ENCODE measurements around the gene C15orf39. TPM values are rescaled to one million over a fixed set of nuclear protein-coding genes. Genes with fewer than 3 reads are reported as not detected.

The C15orf39 gene
- total RNA-seq, 2 donors from 2014 or later = 22.3 to 27.3 TPM

GRCh38 chr15:75204340-75205063 lies 2.8 kb downstream of the C15orf39 start:
- Histone ChIP-seq H3K36me3 (peaks cover 7% of the 10 kb centered on the region), H3K9me3 (no peaks in the 10 kb centered on the region), H3K27me3 (no peaks in the 10 kb centered on the region), H3K9ac (ENCODE audit: low read depth in 2 of 2, low read length in 2 of 2) (peak overlapping the region in 1 of 2 donors; percentile 98), H3K4me3 (peak overlapping the region; percentile 12), H3K27ac (peak overlapping the region; percentile 84), H3K4me1 (peaks cover 29% of the 10 kb centered on the region)
- intact Hi-C loops (cut with DNase I) = loop anchor here (2.0 kb wide), 1 partner anchor 176 kb away; no protein-coding TSS in a partner anchor
- TF ChIP-seq CTCF (IDR thresholded peaks at IDR 0.05) = peak; percentile 88
- DNase-seq = peak; percentile 96

GRCh38 chr15:75205064-75205395 lies 3.3 kb downstream of the C15orf39 start:
- Histone ChIP-seq H3K9ac (ENCODE audit: low read depth in 2 of 2, low read length in 2 of 2) (no peak overlapping the region), H3K27ac (no peak overlapping the region)

GRCh38 chr15:75206006-75206405 lies 4.3 kb downstream of the C15orf39 start:
- TF ChIP-seq CTCF (IDR thresholded peaks at IDR 0.05) = no peak
- Histone ChIP-seq H3K9ac (ENCODE audit: low read depth in 2 of 2, low read length in 2 of 2) (no peak overlapping the region), H3K4me3 (no peak overlapping the region), H3K9me3 (no peaks in the 10 kb centered on the region), H3K4me1 (peaks cover 23% of the 10 kb centered on the region), H3K27me3 (no peaks in the 10 kb centered on the region), H3K27ac (no peak overlapping the region), H3K36me3 (peaks cover 10% of the 10 kb centered on the region)
- DNase-seq = no peak
- intact Hi-C loops (cut with DNase I) = no loop called here

More at GRCh38 chr15:75205064-75205395, 3.3 kb downstream of the C15orf39 start:
- no peaks in the 10 kb centered on the region for H3K27me3 ChIP-seq
- intact Hi-C loops (cut with DNase I) = loop anchor here (2.0 kb wide), 1 partner anchor 176 kb away; no protein-coding TSS in a partner anchor
- H3K4me1 ChIP-seq = peaks cover 29% of the 10 kb centered on the region
- TF ChIP-seq CTCF (IDR thresholded peaks at IDR 0.05) = peak; percentile 7
- H3K4me3 ChIP-seq = no peak overlapping the region
- DNase-seq = no peak
- H3K36me3 ChIP-seq = peaks cover 10% of the 10 kb centered on the region
- no peaks in the 10 kb centered on the region for H3K9me3 ChIP-seq

- no peaks in the 10 kb centered on the region for H3K27me3 ChIP-seq
- DNase-seq = no peak
- H3K4me3 ChIP-seq = no peak overlapping the region
- intact Hi-C loops (cut with DNase I) = no loop called here
- H3K4me1 ChIP-seq = peaks cover 19% of the 10 kb centered on the region
- peaks cover 16% of the 10 kb centered on the region for H3K36me3 ChIP-seq
- TF ChIP-seq CTCF (IDR thresholded peaks at IDR 0.05) = no peak
- H3K27ac ChIP-seq = no peak overlapping the region
- no peak overlapping the region for H3K9ac ChIP-seq (ENCODE audit: low read depth in 2 of 2, low read length in 2 of 2)
- no peaks in the 10 kb centered on the region for H3K9me3 ChIP-seq
Measured at GRCh38 chr15:75206803-75207617, 5.3 kb downstream of the C15orf39 start.

GRCh38 chr15:75207618-75208500 lies 6.2 kb downstream of the C15orf39 start:
- Histone ChIP-seq H3K9ac (ENCODE audit: low read depth in 2 of 2, low read length in 2 of 2) (no peak overlapping the region), H3K9me3 (no peaks in the 10 kb centered on the region), H3K27me3 (no peaks in the 10 kb centered on the region), H3K27ac (no peak overlapping the region), H3K36me3 (peaks cover 23% of the 10 kb centered on the region), H3K4me3 (no peak overlapping the region), H3K4me1 (peaks cover 19% of the 10 kb centered on the region)
- TF ChIP-seq CTCF (IDR thresholded peaks at IDR 0.05) = no peak
- intact Hi-C loops (cut with DNase I) = no loop called here
- DNase-seq = no peak

Data from colonic mucosa (tissue), 4 donors.